Activated CD8-positive, alpha-beta memory T cell treated with anti-CD3 and anti-CD28 coated beads for 1 hour (primary cell): Measurements from ENCODE around the gene SAAL1.

Experiments used
- DNase-seq, 2 donors: peaks; one replicate each; pipeline ENCODE4 v3.0.0-alpha.2; 2020; ENCODE audit warnings: low read depth in 1 of 2; ENCODE audit errors: extremely low read depth in 1 of 2

The SAAL1 gene

DNA sequence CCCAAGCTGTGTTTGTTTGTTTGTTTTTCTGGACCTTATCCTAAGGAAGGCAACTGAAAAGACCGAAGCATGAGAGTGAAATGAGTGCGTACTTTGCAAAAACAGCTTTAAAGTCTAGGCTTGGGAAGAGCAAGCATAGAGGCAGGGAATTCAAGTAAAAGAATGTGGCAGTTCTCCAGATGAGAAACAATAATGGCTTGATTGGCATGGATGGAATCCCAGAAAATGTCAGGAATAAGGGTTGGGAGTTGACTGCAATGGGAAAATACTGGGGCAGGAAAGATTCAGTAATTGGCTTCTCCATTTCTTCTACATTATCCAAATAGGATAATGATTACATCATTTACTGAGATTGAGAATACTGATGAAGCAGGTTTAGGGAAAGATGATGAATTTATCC is 17.5 kb downstream of the SAAL1 start:
- no peak for DNase-seq

DNA sequence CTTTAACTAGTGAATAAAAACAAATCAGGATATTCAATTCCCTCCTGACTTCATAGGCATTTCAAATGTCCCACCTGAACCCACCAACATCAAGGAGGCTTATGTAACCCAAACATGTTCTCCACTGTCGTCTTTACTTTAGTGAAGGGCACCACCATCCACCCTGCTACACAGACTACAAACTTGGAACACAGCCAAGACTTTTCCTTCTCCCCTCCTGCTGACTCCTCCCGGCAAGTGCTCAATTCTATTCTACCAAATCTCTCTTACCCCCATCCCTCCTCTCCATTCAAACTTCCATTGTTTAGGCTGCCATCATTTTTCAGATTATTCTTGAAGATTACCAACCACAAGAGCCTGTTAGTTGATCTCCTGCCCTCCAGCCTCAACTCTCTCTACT is 24.3 kb downstream of the SAAL1 start:
- no peak for DNase-seq

DNA sequence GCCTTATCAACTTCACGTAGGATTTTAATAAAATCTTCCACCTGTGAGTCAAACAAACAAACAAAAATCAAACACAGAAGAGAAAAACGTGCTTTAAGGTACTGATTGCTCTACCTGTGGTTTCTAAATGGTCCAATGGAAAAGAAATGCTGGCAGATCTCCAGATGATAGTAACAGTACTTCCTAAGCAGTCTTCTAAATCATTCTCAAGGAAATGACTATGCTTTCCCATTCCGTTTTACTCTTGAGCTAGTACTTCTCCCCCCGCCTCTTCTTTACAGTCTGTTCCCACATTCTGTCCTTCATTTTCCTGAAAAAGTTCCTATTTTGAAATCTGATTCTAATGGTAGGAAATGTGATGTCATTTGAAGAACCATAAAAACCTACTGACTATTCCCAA is 25.4 kb downstream of the SAAL1 start:
- no peak for DNase-seq

DNA sequence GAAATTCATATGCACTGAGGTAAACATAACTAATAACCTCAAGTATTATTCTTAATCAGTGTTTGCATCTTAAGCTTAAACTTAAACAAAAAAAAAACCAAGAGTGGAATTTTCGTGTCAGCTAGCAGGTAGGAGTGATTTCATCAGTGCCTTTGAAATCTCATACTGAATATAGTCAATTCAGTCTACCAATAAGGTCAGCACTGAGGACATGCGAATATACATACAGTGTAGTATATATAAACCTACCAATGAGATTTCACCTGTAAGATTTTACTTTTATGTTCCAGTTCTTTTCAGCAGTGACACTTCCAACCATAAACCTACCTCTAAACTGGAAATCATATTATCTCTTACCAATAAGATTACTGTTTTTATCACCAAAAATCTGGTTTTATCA is 27.0 kb downstream of the SAAL1 start:
- DNase-seq = no peak

DNA sequence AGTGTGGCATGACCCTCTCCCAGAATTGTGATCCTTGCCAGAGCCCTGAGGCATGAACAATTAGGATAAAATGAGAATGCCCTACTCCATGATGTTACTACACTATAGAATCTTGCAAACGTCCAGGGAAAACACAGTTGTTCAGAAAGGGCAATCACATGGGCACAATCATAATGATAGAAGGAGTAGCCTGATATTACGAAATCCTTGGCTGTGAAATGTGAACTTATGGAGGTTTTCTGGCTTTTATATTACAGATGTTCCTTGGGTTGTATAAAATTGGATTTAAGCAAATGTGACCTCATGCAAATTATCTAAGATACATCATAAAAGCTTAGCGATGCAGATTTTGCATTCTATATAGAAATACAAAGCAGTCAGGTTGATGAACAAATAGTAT is 30.4 kb downstream of the SAAL1 start:
- no peak for DNase-seq

DNA sequence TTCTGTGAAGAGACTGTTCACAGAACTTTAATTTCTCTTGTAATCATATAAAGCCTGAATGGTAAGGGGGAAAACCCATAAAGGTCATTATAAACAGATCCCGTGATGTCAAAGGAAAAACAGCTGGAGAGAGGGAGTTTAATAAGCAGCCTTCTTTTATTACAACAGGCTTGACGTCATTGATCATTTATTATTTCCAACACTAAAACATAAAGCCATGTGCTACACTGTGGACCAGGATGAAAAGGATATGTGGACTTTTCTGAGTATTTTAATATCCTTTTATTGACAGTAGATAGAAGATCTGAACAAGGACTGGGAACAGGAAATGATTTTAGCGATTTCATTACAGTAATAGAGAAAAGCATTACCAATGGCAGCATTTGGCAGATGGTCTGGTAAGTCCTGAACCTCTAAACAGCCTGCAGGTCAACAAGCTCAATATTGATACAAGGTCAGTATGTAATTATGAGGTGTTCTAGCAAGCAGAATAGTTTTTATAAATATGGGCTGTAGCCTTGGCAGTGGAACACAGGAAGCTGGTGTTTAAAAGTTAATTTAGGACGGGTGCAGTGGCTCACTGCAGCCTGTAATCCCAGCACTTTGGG is 34.7 kb downstream of the SAAL1 start:
- no peak for DNase-seq

DNA sequence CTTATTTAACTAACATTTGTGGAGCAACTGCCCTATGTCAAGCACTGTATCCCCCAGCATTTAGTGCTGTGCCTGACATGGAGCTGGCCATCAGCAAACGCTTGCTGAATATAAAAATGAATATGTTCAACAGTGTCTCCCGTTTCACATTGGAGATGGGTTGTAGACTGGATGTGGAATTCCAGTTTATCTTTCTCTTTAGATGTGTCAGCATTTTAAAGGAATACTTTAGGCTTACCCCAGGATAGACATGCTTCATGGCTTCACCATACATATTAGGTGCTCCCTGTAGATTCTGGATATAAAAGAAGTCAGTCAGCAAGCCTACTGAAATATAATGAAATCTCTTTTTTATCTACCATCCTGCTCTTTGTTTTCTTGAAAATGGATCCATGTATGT is 38.5 kb downstream of the SAAL1 start:
- DNase-seq = no peak

DNA sequence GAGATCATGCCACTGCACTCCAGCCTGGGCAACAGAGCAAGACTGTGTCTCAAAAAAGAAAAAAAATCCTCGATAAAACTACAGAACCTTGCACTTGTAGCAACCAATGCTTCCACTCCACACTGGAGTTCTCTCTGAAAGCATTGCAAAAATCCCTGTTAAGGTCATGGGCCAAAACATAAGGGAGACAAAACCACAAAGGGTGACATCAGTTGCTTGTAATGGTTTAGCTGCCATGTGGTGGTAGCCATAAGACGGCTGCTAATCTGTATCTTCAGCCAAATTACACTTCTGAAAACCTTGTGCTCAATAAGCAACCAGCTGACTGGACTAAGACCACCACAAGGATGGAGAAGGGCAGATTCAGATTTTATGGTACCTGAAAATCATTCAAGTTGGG is 39.3 kb downstream of the SAAL1 start:
- DNase-seq = no peak

DNA sequence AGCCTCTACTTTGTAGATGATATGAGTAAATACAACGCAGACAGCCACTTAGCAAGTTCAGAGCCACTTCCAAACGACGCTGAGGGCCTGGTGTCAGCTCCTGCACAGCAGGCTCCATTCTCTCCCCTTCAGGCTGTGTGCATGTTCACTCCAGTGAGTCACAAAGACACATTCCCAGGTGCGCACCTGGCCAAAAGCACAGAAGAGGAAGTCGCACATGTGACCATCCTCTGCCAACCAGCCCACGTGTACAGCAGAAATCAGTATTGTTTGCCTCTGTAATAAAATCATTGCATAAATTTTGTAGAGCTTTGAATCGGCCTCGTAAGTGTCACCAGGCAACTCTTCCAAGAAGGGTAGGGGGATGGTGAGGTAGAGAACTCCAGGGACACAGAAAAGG is 40.3 kb downstream of the SAAL1 start:
- DNase-seq = no peak

DNA sequence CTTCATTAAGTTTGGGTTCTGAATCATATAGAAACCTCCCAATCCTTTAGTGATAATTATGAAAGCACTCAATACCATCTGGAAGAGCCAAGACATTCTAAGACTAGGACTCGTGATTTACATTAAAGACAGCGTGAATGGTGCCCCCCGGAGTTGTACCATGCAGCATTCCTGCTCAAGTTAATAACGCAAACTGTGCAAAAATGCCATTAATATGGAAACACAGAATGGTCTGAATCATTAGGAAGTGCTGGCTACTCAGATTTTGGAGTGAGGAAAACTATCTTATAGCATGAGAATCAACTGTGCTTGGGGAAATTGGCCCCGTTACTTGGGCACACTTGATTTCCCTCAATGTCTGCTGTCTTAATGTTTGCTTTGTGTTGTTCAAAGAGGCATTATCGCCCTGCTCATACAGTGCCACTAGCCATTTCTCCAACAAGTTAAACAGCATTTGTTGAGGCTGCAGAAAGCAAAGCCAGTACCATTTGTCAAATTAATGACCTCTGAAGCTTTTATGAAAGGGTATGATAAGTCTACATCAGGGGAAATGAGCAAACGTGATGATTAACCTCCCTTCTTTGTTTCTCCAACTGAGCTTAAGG is 41.3 kb downstream of the SAAL1 start:
- no peak for DNase-seq

DNA sequence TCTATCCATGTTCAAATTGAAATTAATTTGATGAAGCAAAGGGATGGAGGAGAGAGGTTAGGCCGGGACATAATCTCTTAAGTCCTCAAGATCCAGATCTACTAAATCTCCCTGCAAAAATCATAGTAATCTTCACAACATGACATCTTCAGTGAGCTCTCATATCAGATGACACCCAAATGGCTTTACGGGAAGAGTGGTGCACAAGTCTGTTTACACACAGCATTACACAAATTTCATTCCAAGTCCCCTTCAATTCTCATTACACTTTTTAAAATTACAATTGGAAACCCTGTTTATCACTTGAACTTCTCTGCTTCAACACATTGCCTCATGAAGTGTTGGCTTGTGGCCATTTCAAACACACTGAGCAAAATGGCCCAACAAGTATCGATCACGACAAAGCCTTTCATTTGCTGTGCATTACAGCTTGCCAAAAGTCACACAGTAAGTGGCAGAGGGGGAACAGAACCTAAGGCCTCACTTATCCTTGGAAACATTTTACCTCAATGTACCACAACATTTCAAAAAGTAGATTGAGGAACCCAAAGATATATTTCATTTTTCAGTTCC is 41.9 kb downstream of the SAAL1 start:
- no peak for DNase-seq

DNA sequence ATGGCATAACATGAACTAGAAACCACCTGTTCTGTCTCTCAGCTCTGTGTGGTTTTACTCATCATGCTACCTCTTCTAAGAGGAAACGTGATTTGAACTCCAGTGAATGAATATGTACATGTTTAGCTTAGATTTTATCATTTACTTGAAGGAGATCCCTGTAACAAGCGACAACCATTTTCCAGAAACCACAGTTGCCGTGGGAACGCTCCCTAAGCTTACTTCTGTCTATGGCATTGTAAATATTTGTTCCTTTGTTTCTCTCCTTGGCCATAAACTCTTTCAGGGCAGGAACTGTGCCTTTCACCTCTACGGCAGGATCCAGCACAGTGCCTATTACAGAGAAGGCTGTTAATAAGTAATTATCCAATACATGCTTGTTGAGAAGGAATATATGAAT is 42.8 kb downstream of the SAAL1 start:
- no peak for DNase-seq

DNA sequence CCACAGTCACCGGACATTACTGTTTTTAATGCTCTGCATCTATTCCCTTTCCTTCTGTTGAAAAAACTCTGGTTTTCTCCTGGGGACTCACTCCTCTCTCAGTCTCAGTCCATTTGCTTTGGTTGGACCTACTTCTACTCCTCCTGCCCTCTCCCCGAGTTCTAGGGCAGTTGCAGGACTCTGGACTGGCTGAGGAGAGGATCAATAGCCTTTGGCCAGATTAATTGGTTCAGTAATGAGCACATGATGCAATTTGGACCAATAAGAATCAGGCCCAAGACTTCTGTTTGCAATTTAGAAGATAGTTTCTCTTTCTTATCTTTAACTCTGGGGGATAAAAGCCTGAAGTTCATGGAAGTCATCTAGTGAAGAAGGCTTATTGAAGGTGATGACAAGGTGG is 44.5 kb downstream of the SAAL1 start:
- DNase-seq = no peak

DNA sequence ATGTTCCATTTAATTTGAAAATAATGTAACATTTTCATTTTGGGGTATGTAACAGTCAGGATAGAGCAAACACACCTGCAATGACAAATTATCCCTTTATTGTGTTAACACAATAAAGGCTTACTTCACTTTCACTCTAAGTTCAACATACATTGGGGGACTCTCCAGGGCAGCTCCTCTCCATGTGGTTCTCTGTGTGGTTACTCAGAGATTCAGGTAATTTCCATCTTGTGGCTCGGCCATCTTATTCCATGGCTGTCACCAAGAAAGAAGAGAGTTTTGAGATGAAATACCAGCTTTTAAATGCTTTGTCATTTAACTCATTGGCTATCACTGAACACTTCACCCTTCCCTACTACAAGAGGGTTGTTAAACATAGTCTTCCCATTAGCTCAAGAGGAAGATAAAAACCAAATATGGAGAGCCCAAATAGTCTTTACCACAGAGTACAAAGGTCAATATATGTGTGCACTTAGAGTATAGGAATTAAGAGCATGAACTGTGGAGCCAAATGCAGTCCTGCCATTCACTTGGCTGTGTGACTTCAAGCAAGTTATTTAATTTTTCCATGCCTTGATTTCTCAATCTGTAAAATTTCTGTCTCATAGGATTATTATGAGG is 49.2 kb downstream of the SAAL1 start:
- no peak for DNase-seq

DNA sequence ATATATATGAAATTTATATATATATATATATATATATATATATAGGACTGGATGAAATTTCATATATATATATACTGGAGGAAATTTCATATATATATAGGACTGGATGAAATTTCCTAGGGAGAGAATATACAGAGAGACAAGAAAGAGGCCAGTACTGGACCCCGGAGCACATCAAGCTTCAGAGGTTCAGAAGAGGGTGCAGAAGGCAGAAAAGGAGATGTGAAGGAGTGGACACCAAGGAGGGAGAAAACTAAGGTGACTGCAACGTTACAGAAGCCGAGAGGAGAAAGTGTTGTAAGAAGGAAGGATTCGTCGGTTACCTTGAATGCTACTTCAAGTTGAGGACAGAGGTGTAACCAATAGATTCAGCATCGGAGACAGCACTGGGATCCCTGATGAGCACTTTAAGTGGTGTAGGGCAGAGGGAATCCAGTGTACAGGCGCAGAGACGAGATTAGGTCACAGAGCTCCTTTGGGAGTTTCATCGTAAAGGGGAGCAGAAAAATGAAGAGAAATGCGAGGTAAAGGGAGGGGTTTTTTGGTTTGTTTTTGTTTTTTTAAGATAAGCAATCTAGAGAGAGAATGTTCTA is 51.3 kb downstream of the SAAL1 start:
- DNase-seq = no peak

DNA sequence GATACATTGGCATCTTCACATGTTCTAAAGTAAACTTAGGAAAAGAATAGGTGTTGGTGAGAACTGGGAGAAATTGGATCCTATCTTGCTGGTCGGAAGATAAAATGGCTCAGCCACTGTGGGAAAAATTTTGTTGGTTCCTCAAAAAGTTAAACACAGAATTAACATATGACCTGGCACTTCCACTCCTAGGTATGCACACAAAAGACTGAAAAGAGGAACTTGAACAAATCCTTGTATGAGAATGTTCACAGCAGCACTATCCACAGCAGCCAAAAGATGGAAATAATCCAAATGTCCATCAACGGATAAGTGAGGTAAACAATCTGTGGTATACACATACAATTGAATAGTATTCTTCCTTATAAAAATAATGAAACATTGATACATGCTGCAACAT is 55.0 kb downstream of the SAAL1 start:
- no peak for DNase-seq

DNA sequence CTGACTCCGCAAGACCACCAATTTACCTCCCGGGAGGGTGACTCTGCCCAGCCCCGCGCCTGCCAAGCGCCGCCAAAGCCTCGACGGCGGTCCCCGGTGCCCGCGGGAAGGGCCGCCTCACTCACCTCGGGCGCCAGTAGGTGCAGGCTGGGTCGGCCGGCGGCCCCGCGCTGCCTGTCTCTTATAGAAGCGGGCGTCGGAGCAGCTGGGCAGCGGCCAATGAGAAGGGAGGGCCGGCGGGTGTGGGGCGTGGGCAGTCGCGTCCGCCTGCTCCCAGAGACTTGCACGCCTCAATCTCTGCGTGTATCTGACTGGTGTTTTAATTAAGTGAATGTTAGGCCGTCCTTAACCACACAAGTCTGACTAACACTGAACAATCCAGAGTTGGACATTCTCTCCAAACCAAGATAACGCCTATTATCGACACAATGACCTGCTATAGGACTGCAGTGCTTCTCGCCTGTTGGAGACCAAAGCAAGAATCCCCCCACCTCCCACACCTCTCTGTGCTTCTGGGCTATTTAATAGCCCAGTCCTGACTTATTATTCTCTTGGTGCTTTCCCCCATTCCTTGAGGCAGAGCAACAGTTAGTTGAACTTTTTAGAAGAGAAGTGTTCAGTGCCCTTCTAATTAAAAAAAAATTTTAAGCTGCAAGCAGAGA is 59.6 kb downstream of the SAAL1 start, which contains the start of gene TPH1:
Gene TPH1, minus strand, starts transcription at position 154 of the 662 bp plus-strand sequence. CDS start 5,507 bp downstream, outside the sequence.
- DNase-seq = no peak

DNA sequence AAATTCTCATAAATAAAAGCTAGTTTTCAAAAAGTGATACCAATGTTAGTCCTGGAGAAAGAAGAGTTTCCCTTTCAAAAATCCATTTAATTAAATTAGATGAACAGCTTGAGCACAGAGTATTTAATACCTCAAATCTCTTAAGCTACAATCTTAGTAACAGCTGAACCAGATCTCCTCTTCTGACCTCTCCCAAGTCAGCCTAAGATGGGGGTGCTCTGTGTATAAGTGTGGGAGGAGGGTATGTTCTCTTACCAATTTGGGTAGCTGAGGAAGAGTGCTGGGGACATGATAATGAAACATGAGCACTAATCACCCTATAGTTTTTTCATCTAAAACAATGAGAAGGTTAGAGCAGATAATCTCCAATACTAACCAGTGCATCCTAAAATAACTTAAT is 69.4 kb downstream of the SAAL1 start:
- DNase-seq = no peak
